Measurements from ENCODE around the gene DPF1. TPM values are rescaled to one million over a fixed set of nuclear protein-coding genes. Genes with fewer than 3 reads are reported as not detected.

Gene DPF1
- total RNA-seq, 2 experiments from 2014 or later = 7.6 to 11.3 TPM

DNA sequence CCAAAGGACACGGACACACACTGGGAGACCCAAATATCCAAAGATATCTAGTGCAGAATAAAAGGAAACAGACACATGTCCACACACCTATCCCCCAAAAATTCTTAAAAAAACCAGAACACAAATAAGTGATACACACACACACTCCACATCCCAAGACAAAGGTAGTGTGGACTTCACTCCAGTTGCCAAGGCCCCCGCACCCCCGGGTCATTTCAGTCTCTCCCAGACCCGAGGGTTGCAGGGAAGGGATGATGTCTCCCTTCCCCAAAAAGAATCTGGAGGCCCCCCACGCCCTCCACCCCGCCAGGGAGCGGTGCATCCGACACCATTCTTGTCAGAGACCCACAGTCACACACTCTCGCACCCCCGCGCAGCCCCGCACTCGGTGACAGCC, 407 bp downstream of the DPF1 start:
- ChIA-PET CTCF (ENCODE audit: unreplicated experiment) (no interaction called here), POLR2A (no interaction called here)
- H3K4me1 ChIP-seq (ENCODE audit: insufficient read depth, low read length, poor library complexity, severe bottlenecking) = peaks cover 21% of the 10 kb centered on the region
- no peaks in the 10 kb centered on the region for H3K9me3 ChIP-seq (ENCODE audit: low read length)
- no peaks in the 10 kb centered on the region for H4K20me1 ChIP-seq (ENCODE audit: insufficient read depth, low read length)
- no peaks in the 10 kb centered on the region for H3K79me2 ChIP-seq (ENCODE audit: insufficient read depth, low read depth, low read length)
- no peaks in the 10 kb centered on the region for H3K9me2 ChIP-seq (ENCODE audit: insufficient read depth, low read length)
- DNase-seq (ENCODE audit: low spot score) = no peak
- peak overlapping the region; percentile 77 for H2AFZ ChIP-seq (ENCODE audit: low read length)
- H3K27ac ChIP-seq (ENCODE audit: low read depth, low read length, poor library complexity, severe bottlenecking) = no peak overlapping the region
- no TSS peak for BruUV-seq (replicated peaks)
- no peaks in the 10 kb centered on the region for H3K36me3 ChIP-seq (ENCODE audit: insufficient read depth, low read length)
- intact Hi-C loops (cut with micrococcal nuclease; ENCODE audit: unreplicated experiment) = loop anchor here (1.0 to 10.0 kb wide), 3 partner anchors 81 to 321 kb away; no protein-coding TSS in a partner anchor
- peak overlapping the region; percentile 76 for H3K4me3 ChIP-seq (ENCODE audit: low read depth, low read length, poor library complexity, severe bottlenecking)
- no peak for TF ChIP-seq EZH2phosphoT487 (IDR thresholded peaks at IDR 0.05; ENCODE audit: borderline replicate concordance, low read depth, low read length)
- TF ChIP-seq, protein P1, sequence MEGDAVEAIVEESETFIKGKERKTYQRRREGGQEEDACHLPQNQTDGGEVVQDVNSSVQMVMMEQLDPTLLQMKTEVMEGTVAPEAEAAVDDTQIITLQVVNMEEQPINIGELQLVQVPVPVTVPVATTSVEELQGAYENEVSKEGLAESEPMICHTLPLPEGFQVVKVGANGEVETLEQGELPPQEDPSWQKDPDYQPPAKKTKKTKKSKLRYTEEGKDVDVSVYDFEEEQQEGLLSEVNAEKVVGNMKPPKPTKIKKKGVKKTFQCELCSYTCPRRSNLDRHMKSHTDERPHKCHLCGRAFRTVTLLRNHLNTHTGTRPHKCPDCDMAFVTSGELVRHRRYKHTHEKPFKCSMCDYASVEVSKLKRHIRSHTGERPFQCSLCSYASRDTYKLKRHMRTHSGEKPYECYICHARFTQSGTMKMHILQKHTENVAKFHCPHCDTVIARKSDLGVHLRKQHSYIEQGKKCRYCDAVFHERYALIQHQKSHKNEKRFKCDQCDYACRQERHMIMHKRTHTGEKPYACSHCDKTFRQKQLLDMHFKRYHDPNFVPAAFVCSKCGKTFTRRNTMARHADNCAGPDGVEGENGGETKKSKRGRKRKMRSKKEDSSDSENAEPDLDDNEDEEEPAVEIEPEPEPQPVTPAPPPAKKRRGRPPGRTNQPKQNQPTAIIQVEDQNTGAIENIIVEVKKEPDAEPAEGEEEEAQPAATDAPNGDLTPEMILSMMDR (conservative IDR thresholded peaks at IDR 0.05; ENCODE audit: low read length) = no peak
- peak overlapping the region; percentile 74 for H3K4me2 ChIP-seq (ENCODE audit: low read length)

DNA sequence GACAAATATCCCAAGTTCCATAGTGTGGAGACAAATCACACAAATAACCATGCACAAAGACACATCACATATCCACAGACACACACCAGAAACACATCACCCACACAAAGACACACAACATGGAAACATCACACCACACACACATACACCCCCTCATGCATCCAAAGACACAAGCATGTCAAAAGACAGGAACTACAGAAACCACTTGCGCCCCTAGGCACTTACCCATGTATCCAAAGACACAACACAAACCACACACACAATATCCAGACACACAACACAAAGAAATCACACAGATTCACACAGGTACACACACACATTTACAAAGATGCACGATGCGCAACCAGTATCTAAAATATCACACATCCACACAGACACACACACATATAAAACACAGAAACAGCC, 901 bp downstream of the DPF1 start:
- ChIA-PET POLR2A (no interaction called here), CTCF (ENCODE audit: unreplicated experiment) (no interaction called here)
- Histone ChIP-seq H4K20me1 (ENCODE audit: insufficient read depth, low read length) (no peaks in the 10 kb centered on the region), H3K9me2 (ENCODE audit: insufficient read depth, low read length) (no peaks in the 10 kb centered on the region), H3K4me1 (ENCODE audit: insufficient read depth, low read length, poor library complexity, severe bottlenecking) (peaks cover 20% of the 10 kb centered on the region), H3K4me3 (ENCODE audit: low read depth, low read length, poor library complexity, severe bottlenecking) (peak overlapping the region; percentile 76), H2AFZ (ENCODE audit: low read length) (no peak overlapping the region), H3K27ac (ENCODE audit: low read depth, low read length, poor library complexity, severe bottlenecking) (no peak overlapping the region), H3K36me3 (ENCODE audit: insufficient read depth, low read length) (peaks cover 1% of the 10 kb centered on the region; the same call in 1 of the 2 replicates), H3K9me3 (ENCODE audit: low read length) (no peaks in the 10 kb centered on the region), H3K4me2 (ENCODE audit: low read length) (peak overlapping the region; percentile 74), H3K79me2 (ENCODE audit: insufficient read depth, low read depth, low read length) (no peaks in the 10 kb centered on the region)
- intact Hi-C loops (cut with micrococcal nuclease; ENCODE audit: unreplicated experiment) = loop anchor here (5.0 to 10.0 kb wide), 2 partner anchors 81 to 248 kb away; no protein-coding TSS in a partner anchor
- no peak for DNase-seq (ENCODE audit: low spot score)
- BruUV-seq (replicated peaks) = no TSS peak
- TF ChIP-seq, protein P1 (conservative IDR thresholded peaks at IDR 0.05; ENCODE audit: low read length) = no peak
- TF ChIP-seq EZH2phosphoT487 (IDR thresholded peaks at IDR 0.05; ENCODE audit: borderline replicate concordance, low read depth, low read length) = no peak

DNA sequence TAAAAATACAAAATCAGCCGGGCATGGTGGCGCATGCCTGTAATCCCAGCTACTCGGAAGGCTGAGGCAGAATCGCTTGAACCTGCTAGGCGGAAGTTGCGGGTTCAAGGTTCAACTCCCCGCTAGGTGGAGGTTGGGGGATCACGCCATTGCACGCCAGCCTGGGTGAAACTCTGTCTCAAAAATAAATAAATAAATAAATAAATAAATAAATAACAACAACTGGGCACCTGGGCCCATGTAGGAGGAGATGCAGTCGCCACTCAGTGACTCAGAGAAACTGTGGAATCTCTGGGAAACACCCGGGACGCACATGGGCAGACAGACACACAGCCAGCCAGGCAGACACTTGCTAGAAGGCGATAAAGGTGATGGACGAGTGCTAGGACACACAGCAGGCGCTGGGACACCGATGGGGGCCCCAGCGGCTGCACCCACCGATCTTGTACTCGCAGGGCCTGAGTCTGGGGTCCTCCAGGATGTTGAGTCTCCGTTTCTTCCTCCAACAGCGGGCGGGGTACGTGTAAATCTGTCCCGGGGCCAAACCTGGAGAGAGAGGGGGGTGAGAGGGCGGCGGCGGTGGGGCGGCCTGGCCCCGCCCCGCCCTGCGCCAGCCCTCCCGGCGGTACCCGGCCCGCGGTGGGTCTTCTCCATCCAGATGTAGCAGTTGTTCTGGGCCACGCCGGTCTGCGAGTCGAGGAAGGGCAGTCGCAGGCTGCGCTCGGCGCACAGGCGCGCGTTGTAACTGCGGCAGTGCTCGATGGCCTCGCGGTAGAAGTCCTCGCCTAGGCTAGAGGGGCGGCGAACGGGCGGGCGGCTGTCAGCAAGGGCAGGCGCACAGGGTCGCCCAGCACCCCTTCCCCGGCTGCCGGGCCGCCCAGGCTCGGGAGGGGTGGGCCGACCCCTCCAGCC, 1.8 kb downstream of the DPF1 start:
- no peak for DNase-seq (ENCODE audit: low spot score)
- H3K9me3 ChIP-seq (ENCODE audit: low read length) = no peaks in the 10 kb centered on the region
- CTCF ChIA-PET (ENCODE audit: unreplicated experiment) = no interaction called here

More for the DNA sequence above, 1.8 kb downstream of the DPF1 start:
- peaks cover 20% of the 10 kb centered on the region for H3K4me1 ChIP-seq (ENCODE audit: insufficient read depth, low read length, poor library complexity, severe bottlenecking)
- no peaks in the 10 kb centered on the region for H3K9me2 ChIP-seq (ENCODE audit: insufficient read depth, low read length)
- H4K20me1 ChIP-seq (ENCODE audit: insufficient read depth, low read length) = no peaks in the 10 kb centered on the region
- no peak overlapping the region for H3K27ac ChIP-seq (ENCODE audit: low read depth, low read length, poor library complexity, severe bottlenecking)
- no peak overlapping the region for H3K4me2 ChIP-seq (ENCODE audit: low read length)
- H3K79me2 ChIP-seq (ENCODE audit: insufficient read depth, low read depth, low read length) = no peaks in the 10 kb centered on the region
- H3K4me3 ChIP-seq (ENCODE audit: low read depth, low read length, poor library complexity, severe bottlenecking) = no peak overlapping the region
- peaks cover 3% of the 10 kb centered on the region; the same call in 1 of the 2 replicates for H3K36me3 ChIP-seq (ENCODE audit: insufficient read depth, low read length)
- no peak overlapping the region for H2AFZ ChIP-seq (ENCODE audit: low read length)
- TF ChIP-seq EZH2phosphoT487 (IDR thresholded peaks at IDR 0.05; ENCODE audit: borderline replicate concordance, low read depth, low read length) = no peak
- TF ChIP-seq, protein P1 (conservative IDR thresholded peaks at IDR 0.05; ENCODE audit: low read length) = no peak
- POLR2A ChIA-PET = interaction anchor here (0.7 kb wide), 1 partner anchor 139 kb away, joined by 3 read pairs; no protein-coding TSS in a partner anchor
- no TSS peak for BruUV-seq (replicated peaks)
- intact Hi-C loops (cut with micrococcal nuclease; ENCODE audit: unreplicated experiment) = loop anchor here (5.0 to 10.0 kb wide), 2 partner anchors 80 to 247 kb away; no protein-coding TSS in a partner anchor
